ENCODE results near the gene GRK1.
"Not testable (repeated sequence)": the region's sequence is repeated elsewhere in the genome, so short reads cannot be mapped to it uniquely, and the experiment has no call there.

GRK1 gene

GRCh38 chr13:113666951-113667701 lies at the start of gene GRK1:
Gene GRK1 (plus strand): TSS chr13:113667219. CDS start chr13:113667387, 168 bp downstream.
- no peak for DNase-seq (ENCODE audit: low read depth)

- no peak for DNase-seq (ENCODE audit: low read depth)
Observed at GRCh38 chr13:113617961-113618360, 49.1 kb upstream of the GRK1 start.

GRCh38 chr13:113618455-113618854 lies 48.6 kb upstream of the GRK1 start:
- no peak for DNase-seq (ENCODE audit: low read depth)

GRCh38 chr13:113620036-113620796 lies 46.8 kb upstream of the GRK1 start:
- no peak for DNase-seq (ENCODE audit: low read depth)

- no peak for DNase-seq (ENCODE audit: low read depth)
Observed at GRCh38 chr13:113621046-113621445, 46.0 kb upstream of the GRK1 start.

GRCh38 chr13:113621498-113621897 lies 45.5 kb upstream of the GRK1 start:
- not testable (repeated sequence) for DNase-seq (ENCODE audit: low read depth)

GRCh38 chr13:113621986-113622550 lies 45.0 kb upstream of the GRK1 start:
- not testable (repeated sequence) for DNase-seq (ENCODE audit: low read depth)

GRCh38 chr13:113622791-113623490 lies 44.1 kb upstream of the GRK1 start:
- DNase-seq (ENCODE audit: low read depth) = no peak

- no peak for DNase-seq (ENCODE audit: low read depth)
Observed at GRCh38 chr13:113623491-113624234, 43.4 kb upstream of the GRK1 start.

GRCh38 chr13:113624235-113624587 lies 42.8 kb upstream of the GRK1 start:
- no peak for DNase-seq (ENCODE audit: low read depth)

GRCh38 chr13:113624640-113625304 lies 42.2 kb upstream of the GRK1 start:
- DNase-seq (ENCODE audit: low read depth) = not testable (repeated sequence)

GRCh38 chr13:113625965-113626721 lies 40.9 kb upstream of the GRK1 start:
- no peak for DNase-seq (ENCODE audit: low read depth)

- DNase-seq (ENCODE audit: low read depth) = no peak
Observed at GRCh38 chr13:113627136-113627535, 39.9 kb upstream of the GRK1 start.

GRCh38 chr13:113628291-113629270 lies 38.4 kb upstream of the GRK1 start:
- DNase-seq (ENCODE audit: low read depth) = no peak

- DNase-seq (ENCODE audit: low read depth) = no peak
Observed at GRCh38 chr13:113629866-113630265, 37.2 kb upstream of the GRK1 start.

- no peak for DNase-seq (ENCODE audit: low read depth)
Observed at GRCh38 chr13:113630296-113630695, 36.7 kb upstream of the GRK1 start.

GRCh38 chr13:113630804-113631203 lies 36.2 kb upstream of the GRK1 start:
- no peak for DNase-seq (ENCODE audit: low read depth)

GRCh38 chr13:113631341-113632095 lies 35.5 kb upstream of the GRK1 start:
- no peak for DNase-seq (ENCODE audit: low read depth)

Data from HS-5 (cell line).